GM18499 (cell line): ENCODE results near the gene AXIN2.

Source experiments
- ATAC-seq: cut with Tn5 transposase; IDR thresholded peaks from one replicate; pipeline ENCODE4 v1.9.1; 2021; ENCODE audit warnings: moderate number of reproducible peaks; ENCODE audit not compliant: insufficient read depth, unreplicated experiment

The AXIN2 gene

GRCh38 chr17:65561452-65562205, at the start of gene AXIN2:
TSS of gene AXIN2 (minus strand) at chr17:65561648. CDS start at chr17:65558620, 3,028 bp downstream.
- no peak for ATAC-seq

GRCh38 chr17:65609749-65610148, 48.3 kb upstream of the AXIN2 start:
- ATAC-seq, result no peak

GRCh38 chr17:65609286-65609685, 47.8 kb upstream of the AXIN2 start:
- no peak for ATAC-seq

- no peak for ATAC-seq
Measured at GRCh38 chr17:65604070-65604469, 42.6 kb upstream of the AXIN2 start.

GRCh38 chr17:65601881-65602280, 40.4 kb upstream of the AXIN2 start:
- ATAC-seq, result no peak

- ATAC-seq, result no peak
Measured at GRCh38 chr17:65601145-65601544, 39.7 kb upstream of the AXIN2 start.

GRCh38 chr17:65600518-65600917, 39.1 kb upstream of the AXIN2 start:
- no peak for ATAC-seq

- ATAC-seq, result no peak
Measured at GRCh38 chr17:65599650-65600049, 38.2 kb upstream of the AXIN2 start.

GRCh38 chr17:65598746-65599145, 37.3 kb upstream of the AXIN2 start:
- no peak for ATAC-seq

GRCh38 chr17:65595071-65595656, 33.7 kb upstream of the AXIN2 start:
- no peak for ATAC-seq

- no peak for ATAC-seq
Measured at GRCh38 chr17:65593855-65594845, 32.7 kb upstream of the AXIN2 start.

GRCh38 chr17:65593092-65593854, 31.8 kb upstream of the AXIN2 start:
- ATAC-seq, result no peak

- no peak for ATAC-seq
Measured at GRCh38 chr17:65592125-65592965, 30.9 kb upstream of the AXIN2 start.

GRCh38 chr17:65589321-65589720, 27.9 kb upstream of the AXIN2 start:
- ATAC-seq, result no peak

GRCh38 chr17:65588181-65588808, 26.8 kb upstream of the AXIN2 start:
- no peak for ATAC-seq

- no peak for ATAC-seq
Measured at GRCh38 chr17:65587534-65588180, 26.2 kb upstream of the AXIN2 start.

GRCh38 chr17:65586899-65587298, 25.5 kb upstream of the AXIN2 start:
- ATAC-seq, result no peak
